GM19455 (cell line): ENCODE results near the gene ZBTB17.
"Not testable (repeated sequence)": the region's sequence is repeated elsewhere in the genome, so short reads cannot be mapped to it uniquely, and the experiment has no call there.

Experiments
- ATAC-seq: cut with Tn5 transposase; IDR thresholded peaks from one replicate; pipeline ENCODE4 v1.9.1; 2021; ENCODE audit not compliant: unreplicated experiment

The ZBTB17 gene

GRCh38 chr1:15975805-15976680 lies at the start of gene ZBTB17:
Gene ZBTB17, minus strand, starts transcription at chr1:15976101. Its CDS starts 27,606 bp downstream, at chr1:15948495.
- peak; percentile 56 for ATAC-seq

- ATAC-seq = no peak
Measured at GRCh38 chr1:16023050-16023653, 47.3 kb upstream of the ZBTB17 start.

- ATAC-seq = no peak
Measured at GRCh38 chr1:16022393-16022792, 46.5 kb upstream of the ZBTB17 start.

- no peak for ATAC-seq
Measured at GRCh38 chr1:16021681-16022080, 45.8 kb upstream of the ZBTB17 start, which contains the start of gene CLCNKA. Gene CLCNKA, plus strand, starts transcription at chr1:16022036. Its CDS starts 584 bp downstream, at chr1:16022620.

- not testable (repeated sequence) for ATAC-seq
Measured at GRCh38 chr1:16020878-16021277, 45.0 kb upstream of the ZBTB17 start.

- no peak for ATAC-seq
Measured at GRCh38 chr1:16020325-16020724, 44.4 kb upstream of the ZBTB17 start.

- no peak for ATAC-seq
Measured at GRCh38 chr1:16019644-16020277, 43.9 kb upstream of the ZBTB17 start.

- no peak for ATAC-seq
Measured at GRCh38 chr1:16018749-16019643, 43.1 kb upstream of the ZBTB17 start.

- no peak for ATAC-seq
Measured at GRCh38 chr1:16018308-16018707, 42.4 kb upstream of the ZBTB17 start.

GRCh38 chr1:16017461-16018303 lies 41.8 kb upstream of the ZBTB17 start, which contains the start of gene HSPB7:
Gene HSPB7, minus strand, starts transcription at chr1:16018043. Its CDS starts 80 bp downstream, at chr1:16017963.
- no peak for ATAC-seq

GRCh38 chr1:16017076-16017460 lies 41.2 kb upstream of the ZBTB17 start:
- no peak for ATAC-seq

GRCh38 chr1:16015960-16016901 lies 40.3 kb upstream of the ZBTB17 start:
- no peak for ATAC-seq

GRCh38 chr1:16015491-16015890 lies 39.6 kb upstream of the ZBTB17 start:
- no peak for ATAC-seq

GRCh38 chr1:16014509-16015482 lies 38.9 kb upstream of the ZBTB17 start:
- ATAC-seq = no peak

GRCh38 chr1:16013908-16014258 lies 38.0 kb upstream of the ZBTB17 start:
- no peak for ATAC-seq

- ATAC-seq = no peak
Measured at GRCh38 chr1:16013220-16013907, 37.5 kb upstream of the ZBTB17 start.
